Cardiac fibroblast (primary cell): ENCODE data around the gene SEMA5B.
A peak's percentile ranks its signal among the peaks of the same experiment; 100 is the strongest.

Experiments
- DNase-seq, 2 donors: peaks; one replicate each; pipeline versions ENCODE4 v3.0.0 to v3.0.0-alpha.2; 2010; ENCODE audit warnings: low read depth in 2 of 2
- H3K4me3 ChIP-seq, 2 donors: replicated peaks in 1 of 2; 1 replicate in 1 of 2; 2 replicates in 1 of 2; pipeline ENCODE4 v1.5.1; 2011; ENCODE audit warnings: low read depth in 2 of 2, low read length in 2 of 2, mild to moderate bottlenecking in 2 of 2, moderate library complexity in 1 of 2
- TF ChIP-seq, protein P1 (sequence below): IDR thresholded peaks from one replicate; pipeline ENCODE4 v1.5.1; 2011; ENCODE audit warnings: low read depth, mild to moderate bottlenecking, low read length, inconsistent platforms

Gene SEMA5B

DNA sequence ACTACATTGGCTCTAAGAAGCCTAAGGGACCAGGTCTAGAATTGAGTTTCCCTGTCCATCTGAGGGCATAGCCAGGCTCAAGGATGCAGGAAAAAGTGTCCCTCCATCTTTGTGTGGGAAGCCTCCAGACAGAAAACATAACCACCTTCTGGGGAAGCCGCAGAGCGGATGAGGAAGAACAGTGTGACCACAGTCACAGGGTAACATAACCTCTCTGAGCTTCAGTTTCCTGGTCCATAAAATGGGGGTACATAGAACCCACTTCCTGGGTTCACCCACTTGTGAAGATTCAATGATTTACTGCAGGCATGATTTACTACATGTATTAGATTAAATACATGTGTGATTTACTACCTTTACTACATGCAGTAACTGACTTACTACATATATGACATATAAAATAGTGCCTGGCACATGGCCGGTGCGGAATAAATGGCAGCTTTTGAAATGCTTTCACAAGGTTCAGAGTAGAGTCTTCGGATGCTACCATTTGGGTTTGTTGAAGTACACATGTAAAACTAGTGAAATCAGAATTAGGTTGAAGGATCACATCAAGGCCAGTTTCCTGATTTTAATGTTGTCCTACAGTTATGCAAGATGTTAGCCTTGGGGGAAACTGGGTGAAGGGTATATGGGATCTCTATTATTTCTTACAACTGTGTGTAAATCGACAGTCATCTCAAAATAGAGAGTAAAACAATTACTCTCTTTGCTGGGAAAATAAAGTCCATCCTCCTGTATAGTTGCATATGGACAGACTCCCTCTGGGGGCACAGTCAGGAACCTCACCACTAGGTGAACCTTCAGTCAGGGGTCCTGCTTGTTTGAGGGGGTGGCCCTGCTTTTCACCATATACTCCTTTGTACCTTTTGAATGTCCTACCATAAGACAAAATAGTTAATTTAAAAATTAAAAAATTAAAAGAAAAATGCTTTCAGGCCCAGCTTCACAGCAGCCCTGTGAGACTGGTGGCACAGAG is 86.0 kb downstream of the SEMA5B start:
- H3K4me3 ChIP-seq = no peak overlapping the region
- TF ChIP-seq, protein P1, sequence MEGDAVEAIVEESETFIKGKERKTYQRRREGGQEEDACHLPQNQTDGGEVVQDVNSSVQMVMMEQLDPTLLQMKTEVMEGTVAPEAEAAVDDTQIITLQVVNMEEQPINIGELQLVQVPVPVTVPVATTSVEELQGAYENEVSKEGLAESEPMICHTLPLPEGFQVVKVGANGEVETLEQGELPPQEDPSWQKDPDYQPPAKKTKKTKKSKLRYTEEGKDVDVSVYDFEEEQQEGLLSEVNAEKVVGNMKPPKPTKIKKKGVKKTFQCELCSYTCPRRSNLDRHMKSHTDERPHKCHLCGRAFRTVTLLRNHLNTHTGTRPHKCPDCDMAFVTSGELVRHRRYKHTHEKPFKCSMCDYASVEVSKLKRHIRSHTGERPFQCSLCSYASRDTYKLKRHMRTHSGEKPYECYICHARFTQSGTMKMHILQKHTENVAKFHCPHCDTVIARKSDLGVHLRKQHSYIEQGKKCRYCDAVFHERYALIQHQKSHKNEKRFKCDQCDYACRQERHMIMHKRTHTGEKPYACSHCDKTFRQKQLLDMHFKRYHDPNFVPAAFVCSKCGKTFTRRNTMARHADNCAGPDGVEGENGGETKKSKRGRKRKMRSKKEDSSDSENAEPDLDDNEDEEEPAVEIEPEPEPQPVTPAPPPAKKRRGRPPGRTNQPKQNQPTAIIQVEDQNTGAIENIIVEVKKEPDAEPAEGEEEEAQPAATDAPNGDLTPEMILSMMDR = peak; percentile 55
- peak in 1 of 2 donors; percentile 11 for DNase-seq

DNA sequence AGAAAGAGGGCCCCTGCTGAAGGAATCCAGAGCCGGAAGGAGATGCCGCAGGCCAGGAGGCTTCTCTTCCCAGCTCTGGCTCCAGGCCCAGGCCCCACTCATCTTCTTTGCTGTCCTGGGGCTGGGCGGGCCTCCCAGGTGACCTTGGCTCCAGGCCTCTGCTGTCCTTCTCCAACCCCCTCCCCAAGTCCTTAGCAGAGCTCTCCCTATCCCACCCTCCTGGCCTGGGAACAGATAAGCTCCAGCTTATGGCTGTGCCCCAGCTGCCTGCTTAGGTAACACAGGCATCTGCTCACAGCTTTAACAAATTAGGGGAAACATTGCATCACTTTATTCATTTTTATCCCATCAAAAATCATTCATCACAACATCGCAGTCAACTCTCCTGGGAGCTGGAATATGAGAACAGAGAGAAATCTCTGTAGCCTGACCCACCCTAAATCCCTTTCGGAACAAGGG is 86.9 kb downstream of the SEMA5B start:
- H3K4me3 ChIP-seq = no peak overlapping the region
- TF ChIP-seq, protein P1 = no peak
- DNase-seq = peak; percentile 18 to 60

DNA sequence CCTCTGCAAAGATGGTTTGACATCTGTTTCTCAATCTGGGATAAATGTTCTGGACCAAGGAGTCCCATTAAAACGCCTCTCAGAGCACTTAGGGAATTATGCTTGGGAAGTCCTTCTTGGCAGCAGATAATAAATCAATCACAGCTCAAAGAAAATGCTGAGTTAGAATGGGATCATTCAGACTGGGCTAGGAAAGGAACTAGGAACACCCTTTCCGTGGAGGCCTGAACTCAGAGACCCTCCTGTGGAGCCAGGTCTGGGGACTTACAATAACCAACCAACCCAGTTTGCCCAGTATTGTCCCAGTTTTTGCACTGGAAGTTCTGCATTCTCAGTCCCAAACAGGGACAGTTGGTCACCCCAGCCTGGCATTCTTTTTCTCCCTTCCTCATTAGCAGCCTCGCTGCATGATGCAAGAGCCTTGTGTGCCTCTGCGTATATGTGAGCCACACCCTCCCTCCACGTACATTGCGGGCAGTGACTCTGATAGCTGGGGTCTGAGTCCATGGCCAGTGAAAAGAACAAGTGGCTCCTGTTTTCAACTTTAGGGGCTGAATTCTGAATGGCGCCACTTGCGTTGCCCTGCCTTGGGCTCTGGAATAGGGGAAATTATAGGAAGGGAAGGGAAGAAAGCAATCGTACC is 88.7 kb downstream of the SEMA5B start:
- TF ChIP-seq, protein P1 = no peak
- H3K4me3 ChIP-seq = no peak overlapping the region
- no peak for DNase-seq

DNA sequence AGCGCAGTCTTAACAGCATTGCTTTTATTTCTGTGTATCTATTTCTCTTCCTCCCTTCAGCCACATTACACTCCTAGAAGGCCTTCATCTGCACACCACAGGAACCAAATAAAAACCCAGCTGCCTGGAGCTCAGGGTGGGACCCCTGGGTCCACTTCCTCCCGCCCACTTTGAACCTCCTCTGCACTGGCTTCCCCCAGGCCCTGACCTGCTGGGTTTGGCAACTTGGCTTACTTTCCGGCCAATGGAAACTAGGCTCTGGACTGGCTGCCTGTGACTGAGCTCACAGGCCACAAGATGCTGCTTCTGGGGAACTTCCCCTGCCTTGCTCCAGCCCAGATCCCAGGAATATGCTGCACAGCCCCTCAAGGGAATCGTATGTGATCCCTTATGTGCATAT is 89.8 kb downstream of the SEMA5B start:
- H3K4me3 ChIP-seq = no peak overlapping the region
- no peak for DNase-seq
- TF ChIP-seq, protein P1 = no peak

DNA sequence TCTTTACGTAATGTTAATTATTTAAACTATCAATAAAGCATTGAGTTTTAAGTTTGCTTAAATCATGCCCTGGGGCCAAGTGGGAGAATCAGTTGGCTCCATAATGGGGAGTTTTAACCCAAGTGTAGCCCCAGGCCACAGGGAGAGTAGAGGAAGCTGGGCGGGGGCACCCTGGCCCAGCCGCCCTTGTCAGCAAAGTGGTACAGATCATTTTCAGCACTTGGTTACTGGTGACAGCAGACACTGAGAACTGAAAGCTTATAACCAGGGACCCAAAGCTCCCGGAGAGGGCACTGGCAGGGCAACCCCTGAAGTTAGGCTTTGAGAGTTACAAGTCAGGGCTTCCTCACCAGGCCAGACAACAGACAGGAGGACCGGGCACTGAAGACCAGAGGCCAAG is 90.6 kb downstream of the SEMA5B start:
- DNase-seq = no peak

DNA sequence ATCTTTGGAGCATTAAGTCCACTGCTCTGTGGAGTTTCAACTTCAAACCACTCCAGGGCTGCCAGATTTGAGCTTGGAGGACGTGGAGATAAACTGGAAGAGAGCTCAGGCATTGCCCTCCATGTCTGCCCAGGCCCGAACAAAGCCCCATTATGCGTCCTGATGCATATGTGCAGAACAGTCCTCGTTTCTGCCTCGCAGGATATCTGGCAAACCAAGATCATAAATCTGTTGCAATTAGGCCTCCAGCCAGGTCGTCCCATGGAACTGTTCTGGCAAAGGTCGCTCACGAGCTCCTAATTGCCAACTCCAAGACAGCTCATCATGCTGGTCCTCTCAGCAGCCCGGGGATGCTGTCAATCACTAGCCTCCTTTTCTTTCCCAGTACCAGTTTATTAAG is 91.2 kb downstream of the SEMA5B start:
- TF ChIP-seq, protein P1 = no peak
- DNase-seq = no peak
- no peak overlapping the region for H3K4me3 ChIP-seq

More for the DNA sequence above, 90.6 kb downstream of the SEMA5B start:
- TF ChIP-seq, protein P1 = no peak
- H3K4me3 ChIP-seq = no peak overlapping the region
